ENCODE data around the gene DYNC1I2. TPM values are rescaled to one million over a fixed set of nuclear protein-coding genes. Genes with fewer than 3 reads are reported as not detected.

DYNC1I2 gene
- total RNA-seq, 1 experiment from 2014 or later, result 72.8 TPM

- intact Hi-C loops (cut with micrococcal nuclease; ENCODE audit: unreplicated experiment), result no loop called here
- BruUV-seq (replicated peaks), result no TSS peak
- H3K4me1 ChIP-seq (ENCODE audit: control insufficient read depth, insufficient read depth, low read length), result no peaks in the 10 kb centered on the region
- ChIA-PET CTCF (no interaction called here), POLR2A (no interaction called here)
- in situ Hi-C loops (cut with HindIII; ENCODE audit: low pct_unique_long_range_greater_than_20kb, low sequenced_read_pairs), result no loop called here
- no peak overlapping the region for H3K27ac ChIP-seq (ENCODE audit: low read length)
- DNase-seq (ENCODE audit: low read depth, low spot score) (no peak), ATAC-seq (no peak)
- TF ChIP-seq TCF7L2 (IDR thresholded peaks at IDR 0.05; ENCODE audit: low read depth, low read length) (no peak), SIN3A (IDR thresholded peaks at IDR 0.05; ENCODE audit: borderline replicate concordance, insufficient read depth, low read depth, low read length) (no peak), CTCF (IDR thresholded peaks at IDR 0.05) (no peak), POLR2AphosphoS5 (IDR thresholded peaks at IDR 0.05; ENCODE audit: low read depth, low read length) (no peak), REST (IDR thresholded peaks at IDR 0.05; ENCODE audit: insufficient read depth in 1 of 2, low read depth in 2 of 2, low read length in 1 of 2) (no peak)
- no peak overlapping the region for H3K4me3 ChIP-seq (ENCODE audit: low read depth in 2 of 2, low read length in 2 of 2)
- H3K9me3 ChIP-seq (ENCODE audit: control insufficient read depth, insufficient read depth, low read depth, low read length), result no peaks in the 10 kb centered on the region
- H3K27me3 ChIP-seq (ENCODE audit: control insufficient read depth, insufficient read depth, low read length), result no peaks in the 10 kb centered on the region
- peaks cover 46% of the 10 kb centered on the region for H3K36me3 ChIP-seq (ENCODE audit: control insufficient read depth, insufficient read depth, low read length)
These were observed 42.0 kb downstream of the DYNC1I2 start for GRCh38 chr2:171728989-171729951.

GRCh38 chr2:171729952-171730317 lies 42.7 kb downstream of the DYNC1I2 start:
- intact Hi-C loops (cut with micrococcal nuclease; ENCODE audit: unreplicated experiment) (no loop called here), in situ Hi-C loops (cut with HindIII; ENCODE audit: low pct_unique_long_range_greater_than_20kb, low sequenced_read_pairs) (no loop called here)
- no peak overlapping the region for H3K27ac ChIP-seq (ENCODE audit: low read length)
- peaks cover 46% of the 10 kb centered on the region for H3K36me3 ChIP-seq (ENCODE audit: control insufficient read depth, insufficient read depth, low read length)
- ATAC-seq (no peak), DNase-seq (ENCODE audit: low read depth, low spot score) (no peak)
- no TSS peak for BruUV-seq (replicated peaks)
- H3K9me3 ChIP-seq (ENCODE audit: control insufficient read depth, insufficient read depth, low read depth, low read length), result no peaks in the 10 kb centered on the region
- H3K4me1 ChIP-seq (ENCODE audit: control insufficient read depth, insufficient read depth, low read length), result no peaks in the 10 kb centered on the region
- no peak overlapping the region for H3K4me3 ChIP-seq (ENCODE audit: low read depth in 2 of 2, low read length in 2 of 2)
- CTCF ChIA-PET, result no interaction called here
- no peaks in the 10 kb centered on the region for H3K27me3 ChIP-seq (ENCODE audit: control insufficient read depth, insufficient read depth, low read length)
- POLR2A ChIA-PET, result no interaction called here
- no peak for TF ChIP-seq CTCF (IDR thresholded peaks at IDR 0.05)

All from Panc1 (cell line).